ENCODE results near the gene CSTF3. TPM values are rescaled to one million over a fixed set of nuclear protein-coding genes. Genes with fewer than 3 reads are reported as not detected.
"Not testable (repeated sequence)": the region's sequence is repeated elsewhere in the genome, so short reads cannot be mapped to it uniquely, and the experiment has no call there.

The CSTF3 gene
- total RNA-seq, 1 donor from 2014 or later, result 45.3 TPM

DNA sequence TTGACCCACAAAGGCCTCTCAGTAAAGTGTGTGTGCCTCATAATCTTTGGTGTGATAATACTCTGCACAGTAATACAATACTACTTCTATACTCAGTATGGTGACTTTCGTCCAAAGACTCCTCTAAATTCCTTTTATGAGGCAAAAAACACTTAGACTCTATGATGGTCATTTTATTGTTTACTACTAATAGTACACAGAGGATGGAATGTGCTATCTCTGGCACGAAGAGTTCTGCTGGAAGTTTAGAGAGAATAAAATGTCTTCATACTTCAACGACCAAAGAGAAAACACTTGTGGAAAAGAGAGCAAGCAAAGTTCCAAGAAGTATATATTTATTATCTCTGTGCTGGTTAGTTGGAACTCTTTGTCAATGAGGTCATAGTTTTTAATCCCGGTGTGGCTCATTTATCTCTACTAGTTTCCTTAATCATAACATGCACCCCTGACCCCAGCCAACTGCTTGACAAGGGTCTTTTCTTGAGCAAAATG, 7.5 kb upstream of the CSTF3 start:
- DNase-seq, result no peak
- no peaks in the 10 kb centered on the region for H3K36me3 Mint-ChIP-seq (ENCODE audit: unreplicated experiment)
- no peaks in the 10 kb centered on the region for H3K27me3 Mint-ChIP-seq (ENCODE audit: unreplicated experiment)
- H3K4me1 Mint-ChIP-seq (ENCODE audit: low read depth, unreplicated experiment), result no peaks in the 10 kb centered on the region
- TF ChIP-seq, protein P1, sequence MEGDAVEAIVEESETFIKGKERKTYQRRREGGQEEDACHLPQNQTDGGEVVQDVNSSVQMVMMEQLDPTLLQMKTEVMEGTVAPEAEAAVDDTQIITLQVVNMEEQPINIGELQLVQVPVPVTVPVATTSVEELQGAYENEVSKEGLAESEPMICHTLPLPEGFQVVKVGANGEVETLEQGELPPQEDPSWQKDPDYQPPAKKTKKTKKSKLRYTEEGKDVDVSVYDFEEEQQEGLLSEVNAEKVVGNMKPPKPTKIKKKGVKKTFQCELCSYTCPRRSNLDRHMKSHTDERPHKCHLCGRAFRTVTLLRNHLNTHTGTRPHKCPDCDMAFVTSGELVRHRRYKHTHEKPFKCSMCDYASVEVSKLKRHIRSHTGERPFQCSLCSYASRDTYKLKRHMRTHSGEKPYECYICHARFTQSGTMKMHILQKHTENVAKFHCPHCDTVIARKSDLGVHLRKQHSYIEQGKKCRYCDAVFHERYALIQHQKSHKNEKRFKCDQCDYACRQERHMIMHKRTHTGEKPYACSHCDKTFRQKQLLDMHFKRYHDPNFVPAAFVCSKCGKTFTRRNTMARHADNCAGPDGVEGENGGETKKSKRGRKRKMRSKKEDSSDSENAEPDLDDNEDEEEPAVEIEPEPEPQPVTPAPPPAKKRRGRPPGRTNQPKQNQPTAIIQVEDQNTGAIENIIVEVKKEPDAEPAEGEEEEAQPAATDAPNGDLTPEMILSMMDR (IDR thresholded peaks at IDR 0.05; ENCODE audit: partially characterized antibody, unreplicated experiment), result no peak
- no peaks in the 10 kb centered on the region for H3K9me3 Mint-ChIP-seq (ENCODE audit: unreplicated experiment)
- H3K4me3 Mint-ChIP-seq (ENCODE audit: unreplicated experiment), result no peak overlapping the region
- no peak overlapping the region for H3K27ac Mint-ChIP-seq (ENCODE audit: unreplicated experiment)

DNA sequence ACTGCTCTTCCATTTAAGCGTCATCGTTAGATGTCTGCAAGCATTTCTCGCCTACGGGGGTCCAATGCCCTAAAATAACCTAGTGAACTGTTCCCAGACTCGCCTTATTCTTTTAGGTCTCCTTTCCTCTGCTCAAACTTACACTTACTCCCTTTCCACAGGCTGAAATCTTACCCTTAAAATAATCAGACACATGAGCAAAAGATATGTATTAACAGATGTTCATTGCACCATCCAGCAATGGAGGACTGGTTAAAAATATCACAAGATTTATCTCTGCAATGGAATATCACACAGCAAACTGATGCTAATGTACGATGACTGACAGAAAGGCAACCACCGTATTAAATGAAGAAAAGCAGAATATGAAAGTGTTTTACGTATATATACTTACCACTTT, 1.6 kb upstream of the CSTF3 start:
- H3K9me3 Mint-ChIP-seq (ENCODE audit: unreplicated experiment), result peaks cover 6% of the 10 kb centered on the region
- H3K27me3 Mint-ChIP-seq (ENCODE audit: unreplicated experiment), result peaks cover 3% of the 10 kb centered on the region
- no peak overlapping the region for H3K27ac Mint-ChIP-seq (ENCODE audit: unreplicated experiment)
- TF ChIP-seq, protein P1 (IDR thresholded peaks at IDR 0.05; ENCODE audit: partially characterized antibody, unreplicated experiment), result no peak
- H3K4me1 Mint-ChIP-seq (ENCODE audit: low read depth, unreplicated experiment), result peaks cover 13% of the 10 kb centered on the region
- no peaks in the 10 kb centered on the region for H3K36me3 Mint-ChIP-seq (ENCODE audit: unreplicated experiment)
- DNase-seq, result no peak
- peak overlapping the region; percentile 28 for H3K4me3 Mint-ChIP-seq (ENCODE audit: unreplicated experiment)

DNA sequence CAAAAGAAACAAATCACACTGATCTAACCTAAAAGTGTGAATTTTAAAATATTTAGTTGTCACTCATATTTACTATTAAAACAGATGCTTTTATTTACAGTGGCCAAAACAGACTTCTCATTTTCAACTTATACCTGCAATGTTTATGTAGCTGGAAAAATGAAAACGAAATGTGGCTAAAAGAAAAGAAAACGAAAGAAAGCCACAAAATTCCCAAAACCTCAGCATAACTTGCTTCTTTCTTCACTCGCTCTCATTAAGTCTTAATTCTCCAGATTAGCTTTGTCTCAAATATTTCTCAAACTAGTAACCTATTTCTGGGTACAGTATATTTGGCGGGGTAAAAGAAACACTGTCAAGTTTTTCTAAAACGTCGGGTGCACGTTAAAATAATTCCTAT, 693 bp downstream of the CSTF3 start:
- TF ChIP-seq, protein P1 (IDR thresholded peaks at IDR 0.05; ENCODE audit: partially characterized antibody, unreplicated experiment), result no peak
- Mint-ChIP-seq H3K27ac (ENCODE audit: unreplicated experiment) (peak overlapping the region; percentile 99), H3K27me3 (ENCODE audit: unreplicated experiment) (peaks cover 3% of the 10 kb centered on the region), H3K36me3 (ENCODE audit: unreplicated experiment) (no peaks in the 10 kb centered on the region), H3K4me1 (ENCODE audit: low read depth, unreplicated experiment) (peaks cover 15% of the 10 kb centered on the region), H3K4me3 (ENCODE audit: unreplicated experiment) (peak overlapping the region; percentile 100), H3K9me3 (ENCODE audit: unreplicated experiment) (peaks cover 6% of the 10 kb centered on the region)
- no peak for DNase-seq

DNA sequence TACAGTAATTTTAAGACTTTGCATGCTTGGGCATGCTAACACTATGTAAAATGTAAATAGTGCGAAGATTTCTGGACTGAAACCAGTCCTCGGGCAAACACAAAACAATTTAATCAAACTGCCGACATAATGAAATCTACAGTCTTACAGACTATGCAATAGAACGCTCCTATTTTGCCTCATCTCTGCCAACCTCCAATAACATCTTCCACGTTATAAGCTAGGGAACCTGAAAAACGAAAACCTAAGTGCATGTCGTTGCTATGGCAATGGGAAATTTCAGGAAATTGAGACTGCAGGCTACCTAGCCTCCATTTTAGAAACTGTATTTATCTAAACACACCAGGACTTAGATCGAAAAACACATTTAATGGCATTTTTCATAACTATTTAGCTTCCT, 1.1 kb downstream of the CSTF3 start:
- peak overlapping the region; percentile 100 for H3K4me3 Mint-ChIP-seq (ENCODE audit: unreplicated experiment)
- peaks cover 6% of the 10 kb centered on the region for H3K9me3 Mint-ChIP-seq (ENCODE audit: unreplicated experiment)
- H3K36me3 Mint-ChIP-seq (ENCODE audit: unreplicated experiment), result no peaks in the 10 kb centered on the region
- no peak for DNase-seq
- peak overlapping the region; percentile 99 for H3K27ac Mint-ChIP-seq (ENCODE audit: unreplicated experiment)
- TF ChIP-seq, protein P1 (IDR thresholded peaks at IDR 0.05; ENCODE audit: partially characterized antibody, unreplicated experiment), result no peak
- peaks cover 3% of the 10 kb centered on the region for H3K27me3 Mint-ChIP-seq (ENCODE audit: unreplicated experiment)
- peaks cover 15% of the 10 kb centered on the region for H3K4me1 Mint-ChIP-seq (ENCODE audit: low read depth, unreplicated experiment)

DNA sequence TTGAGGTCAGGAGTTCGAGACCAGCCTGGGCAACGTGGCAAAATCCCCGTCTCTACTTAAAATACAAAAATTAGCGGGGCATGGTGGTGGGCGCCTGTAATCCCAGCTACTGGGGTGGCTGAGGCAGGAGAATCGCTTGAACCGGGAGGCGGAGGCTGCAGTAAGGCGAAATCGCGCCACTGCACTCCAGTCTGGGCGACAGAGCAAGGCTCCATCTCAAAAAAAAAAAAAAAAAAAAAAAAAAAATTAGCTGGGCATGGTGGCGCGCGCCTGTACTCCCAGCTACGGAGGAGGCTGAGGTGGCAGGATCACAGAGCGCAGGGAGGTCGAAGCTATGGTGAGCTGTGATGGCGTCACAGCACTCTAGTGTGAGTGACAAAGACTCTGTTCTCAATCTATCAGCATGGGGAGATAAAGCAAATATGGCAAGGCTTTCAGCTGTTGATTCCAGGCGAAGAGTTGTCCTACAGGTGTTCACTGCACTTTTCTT, 1.9 kb downstream of the CSTF3 start:
- not testable (repeated sequence) for H3K36me3 Mint-ChIP-seq (ENCODE audit: unreplicated experiment); H3K27me3 Mint-ChIP-seq (ENCODE audit: unreplicated experiment); H3K9me3 Mint-ChIP-seq (ENCODE audit: unreplicated experiment); DNase-seq
- peak overlapping the region; percentile 100 for H3K4me3 Mint-ChIP-seq (ENCODE audit: unreplicated experiment)
- H3K4me1 Mint-ChIP-seq (ENCODE audit: low read depth, unreplicated experiment), result peaks cover 15% of the 10 kb centered on the region
- peak overlapping the region; percentile 60 for H3K27ac Mint-ChIP-seq (ENCODE audit: unreplicated experiment)

Measured in glutamatergic neuron (in vitro differentiated cells).